Stimulated activated CD4-positive, alpha-beta T cell treated with anti-CD3 and anti-CD28 coated beads, Interleukin-15, amount 100 ng/mL, for 24 hours (primary cell): ENCODE data around the gene LRRC46.

Experiments used
- DNase-seq: peaks from one replicate; pipeline ENCODE4 v3.0.0-alpha.2; 2020

LRRC46 gene

DNA sequence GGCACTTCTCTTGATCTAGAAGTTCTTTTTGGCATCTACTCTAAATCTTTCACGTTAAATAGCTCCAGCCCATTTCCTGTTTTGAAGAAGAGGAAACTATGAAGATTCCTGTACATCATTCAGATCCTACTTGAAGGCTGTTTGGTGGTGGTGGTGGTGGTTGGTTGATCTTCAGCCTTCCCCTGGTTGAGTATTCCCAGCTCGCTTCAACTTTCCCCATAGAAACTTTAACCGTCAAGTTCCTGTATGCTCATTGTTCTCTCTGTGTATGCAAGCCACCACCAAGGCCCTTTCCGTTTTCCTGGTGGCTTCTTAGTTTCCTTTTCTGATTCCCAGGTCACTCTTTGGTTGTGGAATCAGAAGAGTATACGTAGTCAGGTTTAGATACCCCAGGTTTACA, 3.3 kb downstream of the LRRC46 start:
- no peak for DNase-seq

DNA sequence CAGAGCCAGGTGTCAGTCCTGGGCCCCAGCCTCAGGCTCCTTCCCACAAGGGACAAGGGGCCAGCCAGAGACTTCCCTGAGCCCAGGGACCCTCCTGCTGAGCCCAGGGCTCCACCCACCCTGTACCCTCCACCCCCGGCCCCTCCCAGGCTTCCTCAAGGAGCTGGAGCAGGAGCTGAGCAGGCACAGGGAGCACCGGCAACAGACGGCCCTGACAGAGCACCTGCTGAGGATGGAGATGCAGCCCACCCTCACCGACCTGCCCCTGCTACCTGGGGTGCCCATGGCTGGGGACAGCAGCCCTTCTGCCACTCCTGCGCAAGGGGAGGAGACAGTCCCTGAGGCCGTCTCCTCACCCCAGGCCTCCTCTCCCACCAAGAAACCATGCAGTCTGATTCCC, 5.1 kb downstream of the LRRC46 start:
- DNase-seq, result no peak

DNA sequence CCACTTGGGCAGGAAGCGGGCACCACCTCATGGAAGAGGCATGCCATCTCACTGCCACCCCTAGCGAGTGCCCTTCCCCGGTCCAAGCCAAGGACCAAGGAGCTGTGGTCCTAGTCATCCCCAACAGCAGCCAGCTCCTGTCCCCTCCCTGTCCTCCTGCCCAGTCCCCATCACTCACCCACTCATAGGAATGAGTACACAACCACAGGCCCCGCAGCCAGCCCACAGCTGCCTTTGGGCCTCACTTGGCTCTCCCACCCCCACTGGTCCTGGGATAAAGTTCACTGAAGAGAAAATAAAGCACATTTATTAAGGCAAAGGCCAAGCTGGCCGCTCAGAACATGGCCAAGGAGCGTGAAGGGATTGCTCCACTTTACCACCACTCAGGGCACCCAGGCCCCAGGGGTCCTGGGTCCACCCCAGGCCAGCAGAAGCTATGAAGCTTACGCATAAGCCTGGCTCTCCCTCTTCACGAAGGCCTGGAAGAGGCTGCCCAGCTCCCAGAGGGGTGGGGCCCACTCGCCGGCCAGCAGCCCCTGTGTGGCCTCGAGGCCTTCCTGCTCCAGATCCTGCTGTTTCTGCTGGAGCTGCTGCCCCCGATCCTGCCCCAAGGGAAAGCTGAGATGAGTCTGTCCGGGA, 6.0 kb downstream of the LRRC46 start:
- DNase-seq, result no peak

DNA sequence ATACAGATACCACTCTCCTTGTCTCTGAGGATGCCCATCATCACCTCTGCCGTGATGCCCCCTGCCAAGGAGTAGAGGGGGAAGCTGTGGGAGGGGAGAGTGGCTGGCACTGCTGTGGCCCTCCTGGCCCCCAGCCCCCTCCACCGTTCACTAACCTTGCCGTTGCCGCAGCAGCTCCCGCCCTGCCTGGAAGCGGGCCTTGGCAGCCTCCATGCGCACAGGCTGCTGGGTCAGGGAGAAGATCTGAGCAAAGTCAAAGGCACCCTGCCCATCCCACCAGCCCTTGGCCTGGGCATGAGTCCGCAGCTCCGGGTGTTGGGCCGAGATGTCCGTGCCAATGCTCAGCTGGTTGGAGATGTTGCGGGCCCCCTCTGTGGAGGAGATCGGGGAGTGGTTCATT, 7.2 kb downstream of the LRRC46 start:
- DNase-seq, result no peak

- DNase-seq, result no peak
These were observed 7.6 kb downstream of the LRRC46 start for GRCh38 chr17:47839071-47839470.

- no peak for DNase-seq
These were observed 8.7 kb downstream of the LRRC46 start for GRCh38 chr17:47840001-47840741.

- peak; percentile 93 for DNase-seq
These were observed 9.4 kb downstream of the LRRC46 start, which contains the start of gene SCRN2 for GRCh38 chr17:47840742-47841487. TSS of gene SCRN2 (minus strand) at chr17:47841273. CDS start at chr17:47840843, 430 bp downstream.

- DNase-seq, result no peak
These were observed 10.2 kb downstream of the LRRC46 start for GRCh38 chr17:47841488-47842291.

DNA sequence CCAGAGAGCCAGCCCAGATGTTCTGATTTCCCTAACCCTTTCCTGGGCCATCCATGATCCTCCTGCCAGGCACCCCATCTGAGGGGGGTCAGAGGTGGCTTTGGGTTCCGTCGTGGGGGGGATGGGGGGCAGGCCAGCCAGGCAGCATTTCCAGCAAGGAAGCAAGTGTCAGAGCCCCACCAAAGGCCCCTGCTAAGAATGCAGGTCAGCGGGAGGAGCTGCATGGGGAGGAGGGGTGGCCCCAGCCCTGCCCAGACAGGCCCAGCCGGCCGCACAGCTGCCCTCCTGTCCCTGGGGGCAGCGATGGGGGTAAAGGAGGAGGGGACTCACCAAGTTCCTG, 11.9 kb downstream of the LRRC46 start:
- no peak for DNase-seq

DNA sequence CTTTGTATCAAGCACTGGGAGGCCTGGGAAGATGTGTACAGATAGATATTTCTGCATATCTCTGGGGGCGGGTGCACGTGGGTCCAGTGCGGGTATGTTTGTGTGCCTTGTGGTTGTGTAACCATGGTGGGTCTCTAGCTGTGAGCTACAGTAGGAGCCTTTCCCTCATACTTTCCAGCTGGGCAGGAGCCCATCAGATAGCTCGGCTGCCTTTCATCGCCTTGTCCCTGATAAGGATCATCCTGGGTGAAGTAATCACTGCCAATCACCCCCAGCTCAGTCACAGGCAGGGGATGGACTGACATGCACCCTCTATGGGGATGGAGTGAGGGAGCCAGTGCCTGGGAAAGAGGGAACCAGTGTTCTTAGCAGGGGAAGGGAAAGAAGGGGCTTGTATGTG, 12.8 kb downstream of the LRRC46 start:
- DNase-seq, result no peak

GRCh38 chr17:47844814-47845715, 13.6 kb downstream of the LRRC46 start:
- DNase-seq, result no peak

GRCh38 chr17:47845716-47846075, 14.2 kb downstream of the LRRC46 start:
- DNase-seq, result no peak

GRCh38 chr17:47846716-47847340, 15.4 kb downstream of the LRRC46 start:
- no peak for DNase-seq

- peak; percentile 45 for DNase-seq
These were observed 16.1 kb downstream of the LRRC46 start for GRCh38 chr17:47847341-47848197.

DNA sequence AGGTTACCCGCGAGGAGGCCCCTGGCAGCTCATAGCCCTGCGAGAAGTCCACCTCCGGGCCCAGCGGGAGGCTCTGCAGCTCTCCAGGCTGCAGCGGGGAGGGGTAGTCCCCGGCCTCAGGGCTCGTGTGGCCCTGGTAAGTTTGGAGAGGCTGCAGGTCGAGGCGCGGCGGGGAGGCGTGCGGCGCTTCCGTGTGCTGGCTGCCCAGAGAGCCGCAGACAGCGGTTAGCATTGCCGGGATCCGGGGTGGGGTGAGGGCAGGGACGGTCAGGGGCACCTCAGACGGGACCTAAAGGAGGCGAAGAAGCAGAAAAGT, 16.7 kb downstream of the LRRC46 start:
- DNase-seq, result no peak

DNA sequence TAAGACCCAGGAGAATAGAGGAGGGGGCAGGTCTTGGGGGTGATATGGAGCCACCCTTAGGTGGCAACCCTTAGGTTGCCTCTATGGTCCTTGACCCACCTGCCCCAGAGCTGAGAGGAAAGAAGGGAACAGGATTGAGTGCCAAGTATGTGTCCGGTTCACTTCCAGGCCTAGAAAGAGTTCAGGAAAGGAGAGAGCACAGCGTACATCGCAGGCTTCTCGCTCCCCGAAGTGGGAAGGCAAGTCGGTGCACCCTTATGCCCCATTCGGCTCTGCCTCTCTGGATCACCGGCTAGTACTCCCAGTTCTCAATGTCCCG, 18.9 kb downstream of the LRRC46 start:
- no peak for DNase-seq

DNA sequence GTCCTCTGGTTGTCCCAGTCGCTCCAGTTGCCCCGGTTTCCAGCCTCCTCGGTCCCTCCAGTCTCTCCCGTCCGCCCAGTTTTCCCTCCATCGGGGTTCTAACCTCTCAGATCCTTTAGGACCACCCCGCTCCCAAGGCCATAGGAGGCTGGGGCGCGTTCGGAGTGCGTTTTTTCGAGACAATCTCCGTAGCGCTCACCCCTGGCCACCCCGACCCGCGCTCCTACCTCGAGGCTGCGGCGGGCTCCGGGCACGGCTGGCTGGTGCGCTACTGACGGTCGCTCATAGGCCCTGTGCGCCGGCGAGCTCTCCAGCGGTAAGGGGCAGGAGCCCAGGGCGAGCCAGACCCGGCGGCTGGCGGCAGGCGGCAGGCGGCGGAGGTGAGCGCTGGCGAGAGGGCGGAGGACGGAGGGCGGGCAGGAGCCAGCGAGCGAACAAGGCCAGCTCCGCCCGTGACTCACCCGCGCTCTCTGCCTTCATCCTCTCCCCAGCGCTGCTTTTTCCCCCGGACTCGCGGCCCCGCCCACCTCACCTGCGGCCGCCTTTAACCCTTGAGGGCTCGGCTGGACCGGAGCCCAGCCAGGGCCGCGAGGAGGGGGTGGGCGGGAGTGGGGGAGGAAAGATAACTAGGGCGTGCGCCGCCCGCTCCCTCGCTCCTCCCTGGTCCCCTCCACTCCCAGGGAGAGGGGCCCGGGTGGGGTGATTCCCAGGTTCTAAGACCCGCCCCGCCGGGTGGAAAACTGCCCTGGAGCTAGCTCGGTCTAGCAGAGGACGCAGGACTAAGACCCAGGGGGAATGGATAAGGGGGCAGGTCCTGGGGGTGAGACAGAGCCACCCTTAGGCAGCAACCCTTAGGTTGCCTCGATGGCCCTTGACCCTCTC, 19.5 kb downstream of the LRRC46 start, which contains the start of gene SP6:
Gene SP6 (minus strand): TSS at position 472 of the 882 bp plus-strand sequence. CDS start 2,734 bp downstream, outside the sequence.
- DNase-seq, result peak; percentile 87

- no peak for DNase-seq
These were observed 20.3 kb downstream of the LRRC46 start for GRCh38 chr17:47851764-47852112.

GRCh38 chr17:47852113-47852949, 20.9 kb downstream of the LRRC46 start:
- no peak for DNase-seq
